ENCODE measurements around the gene RNF186.

Gene RNF186

GRCh38 chr1:19771350-19771749 is 43.7 kb downstream of the RNF186 start:
- Histone ChIP-seq H3K4me1 (ENCODE audit: insufficient read depth, low read length) (no peaks in the 10 kb centered on the region), H3K27ac (ENCODE audit: low read depth, low read length) (no peak overlapping the region), H3K9me3 (ENCODE audit: low read length) (no peaks in the 10 kb centered on the region), H3K9ac (ENCODE audit: low read length) (no peak overlapping the region), H3K36me3 (ENCODE audit: insufficient read depth, low read length) (peaks cover 14% of the 10 kb centered on the region), H3K27me3 (ENCODE audit: control insufficient read depth in 1 of 2, insufficient read depth in 2 of 2, low read length in 2 of 2) (no peaks in the 10 kb centered on the region), H3K4me3 (ENCODE audit: low read depth in 1 of 2, low read length in 2 of 2) (no peak overlapping the region)

GRCh38 chr1:19770436-19771190 is 44.5 kb downstream of the RNF186 start:
- H3K4me3 ChIP-seq (ENCODE audit: low read depth in 1 of 2, low read length in 2 of 2) = no peak overlapping the region
- no peaks in the 10 kb centered on the region for H3K27me3 ChIP-seq (ENCODE audit: control insufficient read depth in 1 of 2, insufficient read depth in 2 of 2, low read length in 2 of 2)
- no peaks in the 10 kb centered on the region for H3K4me1 ChIP-seq (ENCODE audit: insufficient read depth, low read length)
- no peak overlapping the region for H3K27ac ChIP-seq (ENCODE audit: low read depth, low read length)
- no peaks in the 10 kb centered on the region for H3K9me3 ChIP-seq (ENCODE audit: low read length)
- H3K9ac ChIP-seq (ENCODE audit: low read length) = no peak overlapping the region
- peaks cover 14% of the 10 kb centered on the region for H3K36me3 ChIP-seq (ENCODE audit: insufficient read depth, low read length)

DNA sequence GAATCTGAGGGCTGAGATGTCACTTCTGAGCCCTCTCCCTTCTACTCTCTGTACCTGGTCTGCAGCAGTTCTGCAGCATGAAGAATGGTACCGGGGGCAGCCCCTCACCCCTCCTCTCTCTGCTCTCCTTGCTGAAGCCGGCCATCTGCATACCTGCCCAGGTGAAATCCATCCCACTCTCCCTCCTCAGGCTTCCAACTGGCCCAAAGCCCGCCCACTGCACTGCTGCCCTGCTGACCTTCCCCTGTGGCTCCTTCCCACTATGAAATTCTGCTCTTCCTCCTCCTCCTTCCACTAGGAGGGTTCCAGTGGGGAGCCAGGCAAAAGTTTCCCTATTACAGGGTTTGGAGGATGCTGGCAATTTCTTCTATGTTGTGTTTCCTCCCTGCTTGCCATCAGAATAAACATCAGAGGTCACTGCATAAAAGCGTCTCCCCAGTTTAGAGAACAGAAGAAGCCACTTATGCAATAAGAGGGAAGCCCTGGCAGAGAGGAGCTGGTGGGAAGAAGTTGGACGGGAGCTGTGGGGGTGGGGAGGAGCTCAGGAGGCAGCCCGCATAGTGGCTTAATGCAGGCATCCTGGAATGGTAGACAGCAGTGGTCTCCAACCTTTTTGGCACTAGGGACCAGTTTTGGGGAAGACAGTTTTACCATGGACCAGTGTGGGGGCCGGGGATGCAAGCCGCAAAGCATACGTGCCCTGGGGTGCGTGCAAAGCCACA is 45.7 kb downstream of the RNF186 start:
- no peaks in the 10 kb centered on the region for H3K27me3 ChIP-seq (ENCODE audit: control insufficient read depth in 1 of 2, insufficient read depth in 2 of 2, low read length in 2 of 2)
- no peaks in the 10 kb centered on the region for H3K4me1 ChIP-seq (ENCODE audit: insufficient read depth, low read length)
- H3K36me3 ChIP-seq (ENCODE audit: insufficient read depth, low read length) = peaks cover 14% of the 10 kb centered on the region
- H3K9me3 ChIP-seq (ENCODE audit: low read length) = no peaks in the 10 kb centered on the region
- no peak overlapping the region for H3K4me3 ChIP-seq (ENCODE audit: low read depth in 1 of 2, low read length in 2 of 2)
- no peak overlapping the region for H3K9ac ChIP-seq (ENCODE audit: low read length)
- H3K27ac ChIP-seq (ENCODE audit: low read depth, low read length) = no peak overlapping the region

DNA sequence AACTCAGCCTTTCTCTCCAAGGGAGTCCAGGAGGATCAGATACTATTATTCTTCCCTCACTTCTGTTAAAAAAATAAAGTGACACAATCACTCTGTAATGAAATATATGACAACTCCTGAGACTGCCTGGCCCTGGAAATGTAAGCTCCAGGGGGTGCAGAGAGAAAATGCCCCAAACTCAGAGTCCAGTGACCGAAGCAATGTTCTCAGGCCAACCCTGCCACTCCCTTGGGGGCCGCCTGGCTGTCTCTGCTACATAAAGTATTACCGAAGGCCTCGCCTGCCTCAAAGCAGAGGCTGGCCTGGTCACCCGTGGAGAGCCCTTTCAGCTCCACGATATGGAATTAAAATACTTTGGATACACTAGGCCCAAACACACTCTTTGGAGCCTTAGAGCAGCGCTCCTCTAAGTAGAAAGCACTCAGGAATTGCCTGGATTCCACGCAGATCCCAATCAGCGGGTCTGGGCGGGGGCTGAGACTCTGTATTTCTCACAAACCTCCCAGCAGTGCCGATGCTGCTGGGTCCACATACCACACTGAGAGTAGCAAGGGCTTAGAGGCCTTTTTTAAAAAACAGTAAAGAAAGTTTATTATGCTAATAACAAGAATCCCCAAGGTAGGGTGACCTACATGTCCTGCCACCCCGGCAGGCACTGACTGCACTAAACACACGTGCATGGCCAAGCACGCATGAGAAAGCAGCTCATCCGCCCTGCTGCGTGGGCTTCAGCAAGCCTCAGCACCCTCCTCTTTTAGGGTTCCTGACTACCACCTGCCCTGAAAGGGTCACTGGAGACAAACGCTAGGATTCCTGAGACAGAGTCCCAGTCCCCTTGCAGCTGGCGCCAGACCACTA is 46.5 kb downstream of the RNF186 start:
- Histone ChIP-seq H3K27me3 (ENCODE audit: control insufficient read depth in 1 of 2, insufficient read depth in 2 of 2, low read length in 2 of 2) (no peaks in the 10 kb centered on the region), H3K9ac (ENCODE audit: low read length) (no peak overlapping the region), H3K9me3 (ENCODE audit: low read length) (no peaks in the 10 kb centered on the region), H3K36me3 (ENCODE audit: insufficient read depth, low read length) (peaks cover 18% of the 10 kb centered on the region), H3K27ac (ENCODE audit: low read depth, low read length) (no peak overlapping the region), H3K4me3 (ENCODE audit: low read depth in 1 of 2, low read length in 2 of 2) (no peak overlapping the region), H3K4me1 (ENCODE audit: insufficient read depth, low read length) (no peaks in the 10 kb centered on the region)

DNA sequence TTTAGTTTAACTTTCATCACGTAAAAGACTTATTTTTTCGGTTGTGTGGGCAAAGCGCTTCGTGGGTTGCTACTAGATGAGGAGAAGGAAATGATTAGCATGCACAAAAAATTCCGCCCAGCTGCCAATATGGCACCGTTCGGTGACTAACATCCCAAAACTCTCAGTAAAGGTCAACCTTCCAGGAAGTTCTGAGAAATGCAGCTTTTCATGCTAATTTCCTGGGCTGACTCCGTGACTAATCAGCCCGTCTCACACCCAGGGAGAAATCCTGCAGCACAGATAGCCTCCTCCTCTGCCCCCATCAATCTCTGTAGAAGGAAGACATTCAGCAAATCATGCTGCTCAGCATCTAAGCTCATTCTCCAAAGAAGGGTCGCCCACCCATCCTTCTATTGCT is 49.5 kb downstream of the RNF186 start:
- no peak overlapping the region for H3K27ac ChIP-seq (ENCODE audit: low read depth, low read length)
- no peaks in the 10 kb centered on the region for H3K4me1 ChIP-seq (ENCODE audit: insufficient read depth, low read length)
- H3K4me3 ChIP-seq (ENCODE audit: low read depth in 1 of 2, low read length in 2 of 2) = no peak overlapping the region
- H3K9ac ChIP-seq (ENCODE audit: low read length) = no peak overlapping the region
- H3K9me3 ChIP-seq (ENCODE audit: low read length) = no peaks in the 10 kb centered on the region
- no peaks in the 10 kb centered on the region for H3K27me3 ChIP-seq (ENCODE audit: control insufficient read depth in 1 of 2, insufficient read depth in 2 of 2, low read length in 2 of 2)
- peaks cover 14% of the 10 kb centered on the region for H3K36me3 ChIP-seq (ENCODE audit: insufficient read depth, low read length)

DNA sequence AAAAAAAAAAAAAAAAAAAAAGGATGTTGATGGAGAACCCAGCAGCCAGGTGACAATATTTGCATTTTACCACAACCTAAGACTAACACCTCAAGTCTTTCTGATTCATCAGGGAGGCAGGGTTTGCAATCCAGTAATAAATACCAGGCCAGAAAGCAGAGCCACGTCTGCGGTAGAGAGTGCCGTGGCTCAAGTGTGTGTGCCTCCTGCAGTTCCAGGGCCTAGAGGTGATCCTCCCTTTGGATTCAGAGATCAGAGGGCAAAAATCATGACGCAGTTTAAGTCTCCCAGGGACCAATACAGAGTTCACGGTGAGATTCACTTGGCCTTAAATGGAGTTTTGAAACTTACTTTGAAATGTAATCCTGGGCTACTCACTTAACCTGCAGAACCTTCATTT is 50.2 kb downstream of the RNF186 start:
- Histone ChIP-seq H3K4me3 (ENCODE audit: low read depth in 1 of 2, low read length in 2 of 2) (no peak overlapping the region), H3K9ac (ENCODE audit: low read length) (no peak overlapping the region), H3K4me1 (ENCODE audit: insufficient read depth, low read length) (no peaks in the 10 kb centered on the region), H3K27ac (ENCODE audit: low read depth, low read length) (no peak overlapping the region), H3K9me3 (ENCODE audit: low read length) (no peaks in the 10 kb centered on the region), H3K36me3 (ENCODE audit: insufficient read depth, low read length) (peaks cover 14% of the 10 kb centered on the region), H3K27me3 (ENCODE audit: control insufficient read depth in 1 of 2, insufficient read depth in 2 of 2, low read length in 2 of 2) (no peaks in the 10 kb centered on the region)
